Dedifferentiated amniotic fluid mesenchymal stem cell (primary cell): ENCODE measurements around the gene GNGT1.
"Not testable (repeated sequence)": the region's sequence is repeated elsewhere in the genome, so short reads cannot be mapped to it uniquely, and the experiment has no call there.

Source experiments
- DNase-seq: peaks from one replicate; pipeline ENCODE4 v3.0.0-alpha.2; 2016; ENCODE audit errors: extremely low spot score

GNGT1 gene

GRCh38 chr7:93910076-93910994 lies 4.0 kb downstream of the GNGT1 start:
- DNase-seq = no peak

- DNase-seq = not testable (repeated sequence)
Observed at GRCh38 chr7:93911242-93911641, 4.9 kb downstream of the GNGT1 start.

- DNase-seq = not testable (repeated sequence)
Observed at GRCh38 chr7:93911661-93912060, 5.3 kb downstream of the GNGT1 start.

DNA sequence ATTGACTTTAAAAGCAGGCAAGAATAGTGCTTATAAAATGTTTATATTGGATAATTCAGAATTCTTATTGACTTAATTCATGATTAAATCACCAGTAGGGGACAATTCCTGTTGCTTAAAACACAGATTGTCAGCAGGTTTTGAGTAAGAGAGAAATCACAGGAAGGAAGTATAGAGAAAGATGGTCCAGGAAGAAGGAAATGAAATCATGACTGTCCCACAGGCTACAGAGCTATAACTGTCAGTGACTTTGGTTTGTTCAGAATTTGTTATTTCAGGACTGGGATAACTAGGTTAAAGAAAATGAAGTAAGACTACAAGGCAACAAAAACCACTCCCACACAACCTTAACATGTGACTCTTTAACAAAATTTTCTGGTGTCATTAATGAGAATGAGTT lies 6.8 kb downstream of the GNGT1 start:
- DNase-seq = no peak

DNA sequence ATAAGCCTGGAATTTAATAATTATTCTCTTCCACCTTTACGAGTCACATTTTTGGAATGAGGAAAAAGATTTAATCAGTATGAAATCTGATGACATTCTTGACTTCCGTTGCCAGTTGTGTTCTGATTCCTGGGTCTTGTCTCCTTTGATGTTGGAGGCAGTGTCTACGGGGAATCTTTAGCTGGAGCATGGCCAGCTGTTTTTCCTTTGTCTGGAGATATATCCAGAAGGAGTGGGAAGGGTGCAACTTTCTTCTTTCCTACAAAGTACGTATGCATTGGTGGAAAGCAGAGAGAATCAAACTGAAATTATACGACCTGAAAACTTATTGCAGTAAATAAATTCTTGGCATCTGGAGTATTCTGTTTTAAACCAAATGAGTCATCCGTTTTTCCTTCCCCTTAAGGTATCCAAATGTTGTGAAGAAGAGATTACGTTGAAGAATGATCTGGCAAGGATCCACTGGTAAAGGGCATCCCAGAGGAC lies 8.3 kb downstream of the GNGT1 start:
- DNase-seq = no peak

DNA sequence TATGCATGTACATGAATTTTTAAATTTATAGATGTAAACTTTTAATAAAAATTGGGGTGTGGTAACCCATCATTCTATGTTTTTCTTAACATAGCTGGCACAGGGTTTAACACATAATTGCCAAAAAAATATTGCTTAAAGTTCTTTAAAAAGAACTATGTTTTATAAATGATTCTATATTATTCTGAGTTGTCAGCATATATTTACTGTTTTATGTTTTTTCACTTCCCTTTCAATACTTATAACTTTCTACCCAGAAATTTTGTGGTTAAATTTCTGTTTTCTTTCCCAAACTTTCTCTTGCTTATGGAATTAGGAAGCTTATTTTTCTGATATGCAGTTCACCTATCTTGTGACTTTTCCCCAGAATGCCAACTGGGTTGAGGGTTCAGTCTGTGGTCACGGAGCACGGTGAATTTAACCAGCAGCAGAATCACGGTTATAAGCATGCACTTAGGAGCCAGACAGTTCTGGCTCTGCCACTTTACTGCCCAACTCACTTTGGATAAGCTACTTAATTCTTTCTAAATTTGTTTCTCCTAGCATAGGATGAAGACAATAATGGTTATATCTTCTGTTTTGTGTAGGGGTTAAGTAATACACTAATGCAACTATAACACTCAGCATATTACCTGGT lies 9.0 kb downstream of the GNGT1 start:
- DNase-seq = not testable (repeated sequence)

DNA sequence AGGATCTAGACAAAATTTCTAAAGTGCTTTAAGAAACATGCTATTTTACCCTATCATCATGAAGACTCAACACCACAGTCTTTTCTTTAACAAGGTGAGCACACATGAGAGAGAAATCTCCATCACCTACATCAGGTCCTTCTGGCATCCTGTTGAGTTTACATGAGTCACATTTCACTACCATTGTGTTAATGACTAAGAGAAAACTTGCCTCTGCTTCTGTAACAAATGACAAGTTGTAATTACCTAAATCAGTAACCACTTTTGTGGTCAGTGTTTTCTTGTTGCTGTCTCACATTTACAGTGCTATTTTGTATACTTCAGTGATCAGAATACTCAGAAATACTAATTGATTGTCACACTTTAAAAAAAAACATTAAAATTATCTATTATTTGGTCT lies 9.5 kb downstream of the GNGT1 start:
- DNase-seq = not testable (repeated sequence)

GRCh38 chr7:93916315-93916714 lies 9.9 kb downstream of the GNGT1 start:
- DNase-seq = not testable (repeated sequence)

DNA sequence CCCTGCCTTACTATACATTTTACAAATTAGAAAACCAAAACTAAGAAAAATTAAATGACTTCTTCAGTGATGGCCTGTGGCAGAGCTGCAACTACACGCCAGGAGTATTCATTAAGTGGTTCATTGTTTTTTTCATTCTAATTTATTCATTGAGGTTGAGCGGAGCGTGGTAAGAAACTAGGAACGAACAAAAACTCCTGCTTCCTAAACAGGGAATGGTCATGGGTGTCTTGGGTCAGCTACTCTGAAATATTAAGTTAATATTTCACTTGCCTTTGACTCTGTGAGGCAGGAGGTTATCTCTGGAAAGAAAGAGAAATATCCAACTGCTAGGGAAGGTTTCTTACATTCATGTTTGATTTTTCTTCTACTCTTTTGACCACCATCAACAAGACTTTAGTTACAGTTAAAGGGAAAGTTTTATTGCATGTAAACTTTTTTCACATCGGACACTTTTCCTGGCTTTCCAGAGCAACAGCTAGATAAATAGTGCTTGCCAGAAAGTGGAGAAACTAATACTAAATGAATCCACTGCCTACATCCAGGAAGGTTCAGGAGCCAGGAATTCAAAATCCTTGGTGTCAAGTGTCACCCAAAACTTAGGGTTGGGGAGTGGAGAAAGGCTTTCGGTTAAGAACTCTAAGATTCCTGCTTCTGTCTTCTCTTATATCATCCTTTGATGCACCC lies 14.3 kb downstream of the GNGT1 start:
- no peak for DNase-seq

GRCh38 chr7:93921186-93921585 lies 14.8 kb downstream of the GNGT1 start:
- no peak for DNase-seq

DNA sequence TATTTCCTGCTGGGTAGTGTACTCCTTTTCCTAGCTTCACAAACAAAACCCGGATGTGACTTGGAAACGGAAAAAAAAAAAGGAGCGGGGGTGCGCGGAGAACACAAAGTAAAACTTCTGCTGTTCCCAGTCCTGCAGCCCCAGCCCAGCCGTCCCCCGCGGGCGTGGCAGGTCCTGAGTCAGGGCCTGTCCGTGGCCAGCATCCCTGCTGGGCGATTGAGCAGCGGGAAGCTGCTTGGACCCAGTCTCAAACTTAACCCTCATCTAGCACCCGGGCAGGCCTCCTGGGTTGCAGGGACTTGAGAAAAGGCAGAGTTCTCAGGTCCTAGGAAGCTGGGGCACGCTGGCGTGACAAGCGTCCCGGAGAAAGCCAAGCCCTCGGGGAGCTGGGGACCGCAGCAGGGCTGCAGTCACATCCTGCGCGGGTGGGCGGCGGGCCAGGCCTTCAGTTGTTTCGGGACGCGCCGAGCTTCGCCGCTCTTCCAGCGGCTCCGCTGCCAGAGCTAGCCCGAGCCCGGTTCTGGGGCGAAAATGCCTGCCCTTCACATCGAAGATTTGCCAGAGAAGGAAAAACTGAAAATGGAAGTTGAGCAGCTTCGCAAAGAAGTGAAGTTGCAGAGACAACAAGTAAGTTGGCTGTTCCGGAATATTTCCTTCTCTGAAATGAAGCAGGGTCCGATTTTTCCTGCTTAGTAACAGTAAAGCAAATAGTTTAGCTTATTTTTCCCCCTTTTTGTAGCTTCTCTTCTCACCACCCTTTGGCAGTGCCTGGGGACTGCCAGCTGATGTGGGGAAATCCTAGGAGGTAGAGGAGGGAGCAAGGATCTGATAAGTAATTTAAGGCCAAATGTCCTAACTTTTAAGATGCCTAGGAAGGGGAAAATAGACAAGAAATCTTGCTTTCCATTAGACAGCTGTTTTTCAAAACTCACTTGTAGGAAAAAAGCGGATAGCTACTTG lies 15.5 kb downstream of the GNGT1 start, which contains the start of gene GNG11:
TSS of gene GNG11 (plus strand) at position 129 of the 960 bp plus-strand sequence. CDS start at position 532, 403 bp downstream.
- peak; percentile 63 for DNase-seq

DNA sequence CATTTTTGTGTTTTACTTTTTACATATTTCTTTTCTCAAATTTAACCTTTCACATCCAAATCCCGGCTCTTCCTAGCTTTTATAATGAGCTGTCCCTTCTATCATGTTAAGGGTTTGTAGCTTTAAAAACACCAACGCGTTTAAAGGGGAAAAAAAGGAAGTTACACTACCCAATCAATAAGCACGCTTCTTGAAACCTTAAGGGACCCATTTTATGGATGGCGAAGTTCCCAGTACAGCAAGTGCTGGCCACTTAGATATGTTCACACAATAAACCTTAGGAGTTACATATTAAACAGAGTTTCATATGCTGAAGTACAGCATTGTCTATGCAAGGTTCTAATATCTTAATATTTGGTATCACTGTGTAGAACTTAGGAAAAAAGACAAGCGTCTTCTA lies 16.9 kb downstream of the GNGT1 start:
- no peak for DNase-seq

- DNase-seq = no peak
Observed at GRCh38 chr7:93923942-93924341, 17.6 kb downstream of the GNGT1 start.

DNA sequence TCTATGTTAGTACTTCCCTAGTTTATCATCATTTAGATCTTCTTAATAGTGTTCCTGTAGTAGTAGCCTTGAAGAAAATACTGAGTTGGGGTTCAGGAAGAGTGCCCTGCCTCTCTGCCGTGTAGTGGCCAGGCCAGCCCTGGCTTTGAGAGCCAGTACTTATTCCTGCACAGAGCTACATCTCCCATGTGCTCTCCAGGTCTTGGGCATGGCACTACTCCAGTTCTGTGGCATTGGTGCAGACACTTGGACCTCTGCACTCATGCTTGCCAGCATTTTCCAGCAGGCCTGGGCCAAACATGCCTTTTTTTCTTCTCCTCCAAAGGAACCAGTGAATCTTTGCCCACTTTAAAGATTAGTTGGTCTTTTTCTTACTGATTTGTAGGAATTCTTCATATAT lies 20.4 kb downstream of the GNGT1 start:
- DNase-seq = no peak

DNA sequence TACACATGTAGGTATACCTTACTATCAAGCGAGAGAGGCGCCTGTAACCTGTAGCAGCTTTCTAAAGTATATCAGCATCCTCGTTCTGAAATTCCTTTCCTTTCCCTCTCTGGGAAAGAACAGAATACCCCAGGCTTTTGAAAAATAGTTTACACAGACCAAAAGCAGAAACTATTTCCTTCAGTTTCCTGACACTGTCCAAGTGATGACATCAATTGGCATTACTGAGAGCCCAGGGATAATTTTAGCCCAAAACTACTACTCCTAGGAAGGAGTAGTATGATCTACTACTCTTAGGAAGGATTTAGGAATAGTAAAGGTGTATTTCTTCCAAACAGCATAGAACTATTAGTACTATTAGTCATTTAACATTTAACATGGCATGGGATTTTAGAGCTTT lies 21.2 kb downstream of the GNGT1 start:
- DNase-seq = no peak

DNA sequence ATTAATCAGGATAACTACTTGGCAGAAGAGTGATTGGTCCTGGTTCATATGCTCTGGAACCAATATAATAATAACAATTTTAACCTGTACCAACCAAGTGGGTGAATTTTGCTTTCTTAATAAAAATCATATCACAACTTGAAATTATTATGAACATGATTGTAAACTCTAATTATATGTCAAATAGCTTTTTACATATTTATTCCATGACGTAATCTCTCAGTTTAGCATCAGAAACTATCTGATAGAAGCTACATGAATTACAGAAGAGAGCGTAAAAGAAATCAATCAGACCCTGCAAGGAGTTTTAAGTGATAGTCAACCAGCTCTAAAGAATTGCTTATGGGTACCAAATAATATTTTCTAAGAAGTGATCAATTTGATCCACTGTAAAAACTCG lies 25.3 kb downstream of the GNGT1 start:
- no peak for DNase-seq

GRCh38 chr7:93933156-93933555 lies 26.8 kb downstream of the GNGT1 start:
- DNase-seq = no peak

- DNase-seq = no peak
Observed at GRCh38 chr7:93935102-93935501, 28.7 kb downstream of the GNGT1 start.

- no peak for DNase-seq
Observed at GRCh38 chr7:93937818-93938217, 31.5 kb downstream of the GNGT1 start.

DNA sequence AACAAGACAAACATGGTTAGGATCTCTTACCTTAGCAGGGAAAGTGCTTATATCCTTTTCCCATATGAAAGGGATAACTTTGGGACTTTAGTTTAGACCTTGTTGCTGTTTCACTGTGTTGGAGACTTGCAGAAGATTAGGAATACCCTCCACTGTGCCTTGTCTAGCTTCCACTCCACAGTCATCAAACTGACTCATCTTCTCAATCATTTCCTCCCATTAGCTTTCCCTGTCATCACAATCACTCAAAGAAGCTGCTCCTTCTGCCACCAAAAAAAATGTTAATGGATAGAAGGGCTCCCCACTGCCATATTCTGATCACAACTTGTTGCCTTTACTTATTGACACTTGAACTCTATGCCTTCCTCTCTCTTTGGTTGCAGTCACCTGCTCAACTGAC lies 31.9 kb downstream of the GNGT1 start:
- no peak for DNase-seq

GRCh38 chr7:93941945-93942344 lies 35.6 kb downstream of the GNGT1 start:
- DNase-seq = no peak
